Suprapubic skin (tissue), 4 donors: ENCODE results near the gene CYP2A6.
"Not testable (repeated sequence)": the region's sequence is repeated elsewhere in the genome, so short reads cannot be mapped to it uniquely, and the experiment has no call there.

ENCODE experiments used
- CTCF ChIP-seq, 2 donors: fragments of 200-600 bp in 1 of 2; fragments of 450-650 bp in 1 of 2; sonication (generic) in 1 of 2; IDR thresholded peaks; one replicate each; pipeline ENCODE4 v1.5.1; 2016 to 2019; ENCODE audit warnings: antibody characterized with exemption in 2 of 2, mild to moderate bottlenecking in 1 of 2, moderate library complexity in 1 of 2
- EP300 ChIP-seq: sonication (generic); formaldehyde crosslinking; IDR thresholded peaks from one replicate; pipeline ENCODE4 v1.6.1; 2017; ENCODE audit warnings: antibody characterized with exemption
- POLR2A ChIP-seq, 2 donors: fragments of 450-650 bp; IDR thresholded peaks; one replicate each; pipeline ENCODE4 v1.6.1; 2017; ENCODE audit warnings: antibody characterized with exemption in 2 of 2, mild to moderate bottlenecking in 2 of 2, moderate library complexity in 2 of 2
- POLR2AphosphoS5 ChIP-seq, 3 donors: sonication (generic); formaldehyde crosslinking; IDR thresholded peaks; one replicate each; pipeline ENCODE4 v1.6.1; 2017; ENCODE audit warnings: antibody characterized with exemption in 3 of 3

DNA sequence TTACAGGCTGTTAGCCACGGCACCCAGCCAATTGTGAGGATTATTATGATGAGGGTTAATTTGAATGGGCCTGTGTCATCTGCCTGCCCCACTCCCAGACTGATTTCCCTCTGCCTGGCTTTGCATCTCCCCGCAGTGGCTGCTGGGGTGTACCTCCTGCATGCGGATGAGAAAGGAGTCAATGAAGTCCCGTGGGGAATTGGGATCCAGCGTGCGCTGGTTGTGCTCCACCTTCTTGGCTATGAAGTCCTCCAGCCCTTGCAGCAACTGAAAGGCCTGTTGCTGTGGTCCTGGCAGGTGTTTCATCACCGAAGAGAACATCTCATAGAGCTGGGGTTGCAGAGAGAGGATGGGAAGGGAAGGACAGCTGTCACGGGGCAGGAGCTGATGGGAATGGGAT, 3.5 kb downstream of the CYP2A6 start:
- TF ChIP-seq CTCF (IDR thresholded peaks at IDR 0.05); EP300; POLR2AphosphoS5 (IDR thresholded peaks at IDR 0.05); POLR2A (IDR thresholded peaks at IDR 0.05): not testable (repeated sequence)
